HepG2 (cell line): Measurements from ENCODE around the gene MAMSTR. TPM values are rescaled to one million over a fixed set of nuclear protein-coding genes. Genes with fewer than 3 reads are reported as not detected.

Experiments used
- CBFB ChIP-seq: sonication (generic); formaldehyde crosslinking; IDR thresholded peaks from 2 replicates; pipeline ENCODE4 v1.4.0; 2020; ENCODE audit warnings: missing genetic modification reagents
- CBX2 ChIP-seq, 2 experiments: fragments of 200-600 bp in 1 of 2; sonication (generic); formaldehyde crosslinking in 1 of 2; IDR thresholded peaks; 2 replicates each; pipeline versions ENCODE4 v1.7.0 to v1.8.1; 2018 to 2022; ENCODE audit warnings: low read depth in 2 of 2, low read length in 1 of 2, mild to moderate bottlenecking in 1 of 2, missing genetic modification reagents in 1 of 2
- DR1 ChIP-seq: sonication (generic); formaldehyde crosslinking; IDR thresholded peaks from 2 replicates; pipeline ENCODE4 v1.8.0; 2021; ENCODE audit warnings: mild to moderate bottlenecking, missing genetic modification reagents, inconsistent platforms
- E2F1 ChIP-seq: sonication (generic); formaldehyde crosslinking; IDR thresholded peaks from 2 replicates; pipeline ENCODE4 v1.5.0; 2020; ENCODE audit warnings: missing genetic modification reagents
- FOXC1 ChIP-seq: sonication (generic); formaldehyde crosslinking; IDR thresholded peaks from 2 replicates; pipeline ENCODE4 v1.8.0; 2022; ENCODE audit warnings: mild to moderate bottlenecking, missing genetic modification reagents, borderline replicate concordance
- HNRNPL ChIP-seq: fragments of 200-400 bp; formaldehyde crosslinking; IDR thresholded peaks from 2 replicates; pipeline ENCODE4 v1.6.1; 2017; ENCODE audit warnings: mild to moderate bottlenecking, low read depth, low read length
- JDP2 ChIP-seq: sonication (generic); formaldehyde crosslinking; IDR thresholded peaks from 2 replicates; pipeline ENCODE4 v1.8.1; 2022; ENCODE audit warnings: missing genetic modification reagents, borderline replicate concordance
- MEIS1 ChIP-seq: sonication (generic); formaldehyde crosslinking; IDR thresholded peaks from 2 replicates; pipeline ENCODE4 v1.9.0; 2021; ENCODE audit warnings: mild to moderate bottlenecking, missing genetic modification reagents, moderate library complexity, borderline replicate concordance
- MLX ChIP-seq: IDR thresholded peaks from 2 replicates; pipeline ENCODE4 v1.6.1; 2016
- MXD3 ChIP-seq: IDR thresholded peaks from 2 replicates; pipeline ENCODE4 v1.6.1; 2016; ENCODE audit warnings: mild to moderate bottlenecking, missing biosample characterization, missing genetic modification reagents
- NONO ChIP-seq, 2 experiments: fragments of 450-650 bp in 1 of 2; sonication (generic) in 1 of 2; formaldehyde crosslinking in 1 of 2; IDR thresholded peaks in 1 of 2; conservative IDR thresholded peaks in 1 of 2; 2 replicates each; pipeline versions ENCODE4 v1.6.1 to v1.8.0; 2017 to 2022; ENCODE audit warnings: mild to moderate bottlenecking in 1 of 2, missing genetic modification reagents in 1 of 2, moderate library complexity in 1 of 2
- RELA ChIP-seq: sonication (generic); formaldehyde crosslinking; IDR thresholded peaks from 2 replicates; pipeline ENCODE4 v1.4.0; 2020; ENCODE audit warnings: missing genetic modification reagents
- RFX5 ChIP-seq: IDR thresholded peaks from 2 replicates; pipeline ENCODE4 v1.6.1; 2011; ENCODE audit warnings: low read depth, low read length, improper control_type of control experiment
- SAFB2 ChIP-seq: sonication (generic); formaldehyde crosslinking; IDR thresholded peaks from 2 replicates; pipeline ENCODE4 v1.5.1; 2020; ENCODE audit warnings: missing genetic modification reagents, low read depth, mild to moderate bottlenecking, borderline replicate concordance
- SMC3 ChIP-seq: IDR thresholded peaks from 2 replicates; pipeline ENCODE4 v1.6.1; 2011; ENCODE audit warnings: low read length, improper control_type of control experiment
- TFE3 ChIP-seq: IDR thresholded peaks from 2 replicates; pipeline ENCODE4 v1.6.1; 2016
- ZNF260 ChIP-seq: sonication (generic); formaldehyde crosslinking; IDR thresholded peaks from 2 replicates; pipeline ENCODE4 v1.4.0; 2020; ENCODE audit warnings: missing genetic modification reagents, low read depth, mild to moderate bottlenecking, borderline replicate concordance
- ZNF343 ChIP-seq: sonication (generic); formaldehyde crosslinking; IDR thresholded peaks from 2 replicates; pipeline ENCODE4 v1.4.0; 2020; ENCODE audit warnings: mild to moderate bottlenecking, missing genetic modification reagents
- ZNF557 ChIP-seq: sonication (generic); formaldehyde crosslinking; IDR thresholded peaks from 2 replicates; pipeline ENCODE4 v1.4.0; 2020; ENCODE audit warnings: missing genetic modification reagents
- ZNF570 ChIP-seq: sonication (generic); formaldehyde crosslinking; IDR thresholded peaks from 2 replicates; pipeline ENCODE4 v1.4.0; 2020; ENCODE audit warnings: mild to moderate bottlenecking, missing genetic modification reagents, borderline replicate concordance
- ZNF619 ChIP-seq: sonication (generic); formaldehyde crosslinking; IDR thresholded peaks from 2 replicates; pipeline ENCODE4 v1.4.0; 2020; ENCODE audit warnings: mild to moderate bottlenecking, missing genetic modification reagents
- ZNF674 ChIP-seq: sonication (generic); formaldehyde crosslinking; IDR thresholded peaks from 2 replicates; pipeline ENCODE4 v1.5.0; 2020; ENCODE audit warnings: low read depth, mild to moderate bottlenecking, missing genetic modification reagents
- ZNF784 ChIP-seq: sonication (generic); formaldehyde crosslinking; IDR thresholded peaks from 2 replicates; pipeline ENCODE4 v1.5.1; 2020; ENCODE audit warnings: missing genetic modification reagents, mild to moderate bottlenecking, borderline replicate concordance
- polyA plus RNA-seq, 8 experiments: library from polyadenylated mRNA; depleted of rRNA in 3 of 8; stranded (reverse) in 7 of 8; unstranded in 1 of 8; fragments of >200 nt; fragmentation: Illumina TruSeq in 4 of 8; extraction: Trizol in 4 of 8; gene quantifications; 2 replicates each; pipeline versions ENCODE4 v1.2.1 to v1.2.3, GENCODE V29; 2011 to 2016; ENCODE audit warnings: low read depth in 4 of 8, missing spikeins in 1 of 8, mixed read lengths in 1 of 8; ENCODE audit not compliant: insufficient read depth in 1 of 8
- total RNA-seq, 5 experiments: library from RNA; depleted of rRNA; stranded (reverse); fragments of >200 nt; fragmentation: Illumina TruSeq; extraction: Trizol; gene quantifications; 2 replicates each; pipeline ENCODE4 v1.2.3, GENCODE V29; 2016; ENCODE audit warnings: low read depth in 1 of 5
- TF ChIP-seq, protein P1 (sequence below): IDR thresholded peaks from 2 replicates; pipeline ENCODE4 v1.6.1; 2018; ENCODE audit warnings: missing genetic modification reagents, mild to moderate bottlenecking, missing compliant biosample characterization

Gene MAMSTR
- total and polyA plus RNA-seq, 2 of the 13 experiments (the other 11 are each of a cell fraction or from before 2014, with no cell fraction given): 2.2 to 2.4 TPM

GRCh38 chr19:48718711-48719231, 754 bp downstream of the MAMSTR start (continued):
- TF ChIP-seq MXD3 (CRISPR knock-in tag) (no peak), TFE3 (CRISPR knock-in tag) (no peak), ZNF343 (CRISPR knock-in tag) (no peak), CBX2 (IDR thresholded peaks at IDR 0.05; ENCODE audit: low read depth, low read length) (no peak), CBX2 (CRISPR knock-in tag; IDR thresholded peaks at IDR 0.05; ENCODE audit: low read depth) (no peak), ZNF674 (CRISPR knock-in tag) (no peak), ZNF557 (no peak), RELA (CRISPR knock-in tag) (no peak), FOXC1 (CRISPR knock-in tag) (no peak; the same call in 1 of the 2 replicates), JDP2 (CRISPR knock-in tag) (no peak), HNRNPL (no peak), SMC3 (no peak), E2F1 (CRISPR knock-in tag) (no peak), DR1 (CRISPR knock-in tag) (no peak), ZNF260 (CRISPR knock-in tag) (no peak), MLX (CRISPR knock-in tag) (peak; percentile 45), RFX5 (no peak), ZNF784 (CRISPR knock-in tag) (0 out of 2 replicates have a peak, but pooled peaks have one; percentile 45), ZNF619 (no peak), MEIS1 (no peak), NONO (IDR thresholded peaks at IDR 0.05) (no peak), NONO (CRISPR knock-in tag; conservative IDR thresholded peaks at IDR 0.05) (0 out of 2 replicates have a peak, but pooled peaks have one; percentile 67), ZNF570 (no peak), SAFB2 (CRISPR knock-in tag) (no peak), CBFB (peak; percentile 75; the same call in 1 of the 2 replicates)
- TF ChIP-seq, protein P1, sequence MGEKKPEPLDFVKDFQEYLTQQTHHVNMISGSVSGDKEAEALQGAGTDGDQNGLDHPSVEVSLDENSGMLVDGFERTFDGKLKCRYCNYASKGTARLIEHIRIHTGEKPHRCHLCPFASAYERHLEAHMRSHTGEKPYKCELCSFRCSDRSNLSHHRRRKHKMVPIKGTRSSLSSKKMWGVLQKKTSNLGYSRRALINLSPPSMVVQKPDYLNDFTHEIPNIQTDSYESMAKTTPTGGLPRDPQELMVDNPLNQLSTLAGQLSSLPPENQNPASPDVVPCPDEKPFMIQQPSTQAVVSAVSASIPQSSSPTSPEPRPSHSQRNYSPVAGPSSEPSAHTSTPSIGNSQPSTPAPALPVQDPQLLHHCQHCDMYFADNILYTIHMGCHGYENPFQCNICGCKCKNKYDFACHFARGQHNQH: no peak
